C4-2B (cell line): Measurements from ENCODE around the gene ANGPTL2.
"Not testable (repeated sequence)": the region's sequence is repeated elsewhere in the genome, so short reads cannot be mapped to it uniquely, and the experiment has no call there.

Experiments used
- H3K27ac ChIP-seq: fragments of 450-650 bp; 2 replicates; pipeline ENCODE4 v1.5.1; 2017
- ZFX ChIP-seq: fragments of 450-650 bp; IDR thresholded peaks from 2 replicates; pipeline ENCODE4 v1.6.1; 2017
- TF ChIP-seq, protein P1 (sequence below): fragments of 450-650 bp; conservative IDR thresholded peaks from 2 replicates; pipeline ENCODE4 v1.5.1; 2017; ENCODE audit warnings: mild to moderate bottlenecking

ANGPTL2 gene

DNA sequence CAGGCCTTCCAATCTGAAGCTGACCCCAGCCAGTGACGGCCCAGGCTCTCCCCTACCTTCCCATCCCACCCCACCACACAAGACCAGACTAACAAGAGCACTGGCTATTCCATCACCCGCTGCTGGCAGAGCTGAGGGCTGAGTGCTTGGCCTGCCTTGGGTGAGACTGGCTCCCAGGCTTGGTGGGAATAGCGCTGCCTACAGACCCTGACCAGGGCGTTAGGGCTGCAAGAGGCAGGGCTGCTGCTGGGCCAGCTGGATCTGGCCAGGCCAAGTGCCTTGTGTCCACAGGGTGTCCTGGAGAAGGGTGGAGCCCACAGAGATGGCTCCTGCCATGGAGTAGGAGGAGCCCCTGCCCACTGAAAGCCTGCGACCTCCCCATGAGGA is 31.6 kb upstream of the ANGPTL2 start:
- TF ChIP-seq, protein P1, sequence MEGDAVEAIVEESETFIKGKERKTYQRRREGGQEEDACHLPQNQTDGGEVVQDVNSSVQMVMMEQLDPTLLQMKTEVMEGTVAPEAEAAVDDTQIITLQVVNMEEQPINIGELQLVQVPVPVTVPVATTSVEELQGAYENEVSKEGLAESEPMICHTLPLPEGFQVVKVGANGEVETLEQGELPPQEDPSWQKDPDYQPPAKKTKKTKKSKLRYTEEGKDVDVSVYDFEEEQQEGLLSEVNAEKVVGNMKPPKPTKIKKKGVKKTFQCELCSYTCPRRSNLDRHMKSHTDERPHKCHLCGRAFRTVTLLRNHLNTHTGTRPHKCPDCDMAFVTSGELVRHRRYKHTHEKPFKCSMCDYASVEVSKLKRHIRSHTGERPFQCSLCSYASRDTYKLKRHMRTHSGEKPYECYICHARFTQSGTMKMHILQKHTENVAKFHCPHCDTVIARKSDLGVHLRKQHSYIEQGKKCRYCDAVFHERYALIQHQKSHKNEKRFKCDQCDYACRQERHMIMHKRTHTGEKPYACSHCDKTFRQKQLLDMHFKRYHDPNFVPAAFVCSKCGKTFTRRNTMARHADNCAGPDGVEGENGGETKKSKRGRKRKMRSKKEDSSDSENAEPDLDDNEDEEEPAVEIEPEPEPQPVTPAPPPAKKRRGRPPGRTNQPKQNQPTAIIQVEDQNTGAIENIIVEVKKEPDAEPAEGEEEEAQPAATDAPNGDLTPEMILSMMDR = no peak
- no peak for TF ChIP-seq ZFX
- H3K27ac ChIP-seq = no peak overlapping the region

DNA sequence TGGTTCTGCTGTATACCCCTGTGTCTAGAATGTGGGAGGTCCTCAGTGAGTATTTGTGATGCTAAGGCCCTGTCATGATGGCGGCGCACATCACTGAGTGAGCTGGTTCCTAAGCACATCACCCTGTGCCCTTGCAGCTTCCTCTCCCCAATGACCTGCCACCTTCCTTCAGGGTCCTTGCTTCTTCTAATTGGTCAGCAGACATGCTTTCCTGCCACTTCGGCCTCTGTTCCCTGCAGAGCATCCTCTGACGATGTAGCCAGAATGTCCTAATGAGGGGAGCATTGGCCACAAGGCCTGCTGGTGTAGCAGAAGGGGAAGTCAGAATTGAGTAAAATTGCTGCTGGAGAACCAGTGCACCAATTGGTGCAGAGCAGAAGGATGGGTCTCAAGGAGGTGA is 31.1 kb upstream of the ANGPTL2 start:
- TF ChIP-seq ZFX = no peak
- TF ChIP-seq, protein P1 = no peak
- no peak overlapping the region for H3K27ac ChIP-seq

DNA sequence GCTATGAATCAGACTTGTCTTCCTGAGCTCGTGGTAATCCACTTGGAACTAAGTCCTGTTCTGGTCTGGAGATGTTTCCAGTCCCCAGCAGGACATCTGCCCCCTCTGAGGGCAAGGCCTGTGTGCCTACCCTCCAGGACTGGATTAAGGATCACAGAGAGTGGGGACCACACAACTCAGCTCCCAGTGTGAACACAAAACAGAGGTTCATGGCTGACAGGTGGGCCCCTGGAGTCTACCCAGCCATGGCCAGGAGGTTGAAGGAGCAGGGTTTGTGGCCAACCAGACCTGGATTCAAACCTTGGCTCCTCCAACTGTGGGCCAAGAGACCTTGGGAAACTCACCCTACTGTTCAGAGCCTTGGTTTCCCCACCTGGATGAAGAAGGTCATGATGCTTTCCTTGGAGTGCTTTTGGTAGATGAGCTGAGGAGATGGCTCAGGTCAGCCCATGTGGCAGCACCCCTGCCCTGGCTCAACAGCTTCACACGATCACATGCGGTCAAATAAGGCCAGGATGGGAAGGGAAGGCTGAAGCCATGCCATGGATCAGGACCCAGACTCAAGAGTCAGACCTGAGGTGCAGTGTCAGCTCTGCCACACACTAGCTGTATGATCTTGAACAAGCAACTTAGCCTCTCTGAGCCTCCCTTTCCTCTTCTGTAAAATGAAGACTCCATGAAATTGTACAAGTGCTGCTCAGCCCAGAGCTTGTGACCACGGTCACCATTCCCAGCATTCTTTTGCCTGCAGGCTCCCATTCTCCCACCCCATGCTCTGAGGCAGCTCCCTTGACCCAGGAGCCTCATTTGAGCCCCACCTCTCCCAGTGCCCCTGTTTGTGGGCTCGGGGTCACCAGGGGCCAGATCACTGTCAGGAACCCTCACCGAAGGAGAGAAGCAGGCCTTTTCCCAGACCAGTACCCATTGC is 27.3 kb upstream of the ANGPTL2 start:
- no peak overlapping the region for H3K27ac ChIP-seq
- no peak for TF ChIP-seq ZFX
- TF ChIP-seq, protein P1 = no peak

DNA sequence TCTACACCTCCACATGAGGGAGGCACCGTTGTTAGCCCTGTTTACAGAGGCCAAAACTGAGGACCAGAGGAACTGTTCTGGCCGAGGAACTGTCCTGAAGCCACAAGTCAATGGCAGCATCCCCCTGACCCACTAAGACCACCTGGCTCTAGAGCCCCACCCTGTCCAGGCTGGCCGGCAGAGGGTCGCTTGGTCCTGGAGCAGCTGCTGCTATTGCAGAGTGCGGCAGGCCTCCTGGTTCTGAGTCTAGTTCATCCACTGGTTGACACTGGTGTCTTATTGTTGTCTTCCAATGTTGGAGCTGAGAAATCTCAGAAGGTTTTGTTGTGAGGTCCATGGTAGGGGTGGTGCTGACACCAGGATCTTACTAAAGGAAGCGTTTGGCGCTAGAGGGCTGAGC is 26.6 kb upstream of the ANGPTL2 start:
- TF ChIP-seq, protein P1 = no peak
- no peak for TF ChIP-seq ZFX
- H3K27ac ChIP-seq = no peak overlapping the region

DNA sequence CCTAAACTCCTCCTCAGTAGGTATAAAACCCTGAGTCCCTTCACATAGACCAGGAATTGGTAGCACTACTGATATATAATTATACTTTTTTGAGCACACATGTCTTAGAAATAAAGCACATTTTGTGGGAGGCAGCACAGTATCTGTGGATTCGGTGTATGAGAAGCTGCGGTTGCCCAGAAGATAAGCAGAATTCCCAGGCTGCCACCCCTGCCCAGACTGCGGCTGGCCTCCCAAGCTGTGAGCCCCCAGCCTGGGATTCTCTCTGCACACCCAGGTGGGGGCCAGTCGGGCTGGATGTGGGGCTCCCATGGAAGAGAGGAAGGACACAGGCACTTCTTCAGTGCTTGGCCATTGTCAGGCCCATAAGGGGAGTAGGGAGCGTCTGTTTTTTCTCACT is 25.6 kb upstream of the ANGPTL2 start:
- TF ChIP-seq, protein P1 = no peak
- no peak for TF ChIP-seq ZFX
- no peak overlapping the region for H3K27ac ChIP-seq

DNA sequence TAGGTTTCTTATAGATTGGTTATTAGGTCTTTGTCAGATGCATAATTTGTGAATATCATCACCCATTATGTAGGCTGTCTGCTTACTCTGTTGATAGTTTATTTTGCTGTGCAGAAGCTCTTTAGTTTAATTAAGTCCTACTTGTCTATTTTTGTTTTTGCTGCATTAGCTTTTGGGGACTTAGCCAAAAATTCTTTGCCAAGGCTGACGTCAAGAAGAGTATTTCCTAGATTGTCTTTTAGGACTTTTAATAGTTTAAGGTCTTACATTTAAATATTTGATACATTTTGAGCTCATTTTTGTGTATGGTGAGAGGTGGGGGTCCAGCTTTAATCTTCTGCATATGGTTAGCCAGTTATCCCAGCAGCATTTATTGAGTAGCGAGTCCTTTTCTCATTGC is 24.8 kb upstream of the ANGPTL2 start:
- TF ChIP-seq ZFX = no peak
- TF ChIP-seq, protein P1 = no peak
- no peak overlapping the region for H3K27ac ChIP-seq

DNA sequence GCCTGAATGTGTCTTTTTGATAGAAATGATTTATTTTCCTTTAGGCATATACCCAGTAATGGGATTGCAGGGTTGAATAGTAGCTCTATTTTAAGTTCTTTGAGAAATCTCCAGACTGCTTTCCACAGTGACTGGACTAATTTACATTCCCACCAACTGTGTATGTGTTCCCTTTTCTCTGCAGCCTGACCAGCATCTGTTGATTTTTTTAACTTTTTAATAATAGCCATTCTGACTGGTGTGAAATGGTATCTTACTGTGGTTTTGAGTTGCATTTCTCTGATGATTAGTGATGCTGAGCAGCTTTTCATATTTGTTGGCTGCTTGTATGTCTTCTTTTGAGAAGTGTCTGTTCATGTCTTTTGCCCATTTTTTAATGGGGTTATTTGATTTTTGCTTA is 24.4 kb upstream of the ANGPTL2 start:
- H3K27ac ChIP-seq = not testable (repeated sequence)
